ENCODE measurements around the gene DGKK.
A peak's percentile ranks its signal among the peaks of the same experiment; 100 is the strongest.

The DGKK gene

GRCh38 chrX:50452782-50453181 lies 17.8 kb downstream of the DGKK start:
- no peak for TF ChIP-seq CTCF (IDR thresholded peaks at IDR 0.05; ENCODE audit: insufficient read depth, low read depth, low read length, missing control alignments)
- no peak overlapping the region for H3K4me3 ChIP-seq (ENCODE audit: low read depth, low read length)
- DNase-seq (ENCODE audit: low read depth): no peak

- no peak for TF ChIP-seq CTCF (IDR thresholded peaks at IDR 0.05; ENCODE audit: insufficient read depth, low read depth, low read length, missing control alignments)
- H3K4me3 ChIP-seq (ENCODE audit: low read depth, low read length): no peak overlapping the region
- DNase-seq (ENCODE audit: low read depth): no peak
Observed at GRCh38 chrX:50450324-50450723, 20.3 kb downstream of the DGKK start.

GRCh38 chrX:50448565-50448964 lies 22.1 kb downstream of the DGKK start:
- no peak overlapping the region for H3K4me3 ChIP-seq (ENCODE audit: low read depth, low read length)
- peak; percentile 10 for DNase-seq (ENCODE audit: low read depth)
- peak; percentile 6 for TF ChIP-seq CTCF (IDR thresholded peaks at IDR 0.05; ENCODE audit: insufficient read depth, low read depth, low read length, missing control alignments)

GRCh38 chrX:50447535-50447934 lies 23.1 kb downstream of the DGKK start:
- TF ChIP-seq CTCF (IDR thresholded peaks at IDR 0.05; ENCODE audit: insufficient read depth, low read depth, low read length, missing control alignments): no peak
- DNase-seq (ENCODE audit: low read depth): no peak

GRCh38 chrX:50442426-50443116 lies 28.1 kb downstream of the DGKK start:
- no peak for TF ChIP-seq CTCF (IDR thresholded peaks at IDR 0.05; ENCODE audit: insufficient read depth, low read depth, low read length, missing control alignments)
- no peak for DNase-seq (ENCODE audit: low read depth)
- no peak overlapping the region for H3K4me3 ChIP-seq (ENCODE audit: low read depth, low read length)

More at GRCh38 chrX:50447535-50447934, 23.1 kb downstream of the DGKK start:
- H3K4me3 ChIP-seq (ENCODE audit: low read depth, low read length): no peak overlapping the region

GRCh38 chrX:50436797-50437196 lies 33.8 kb downstream of the DGKK start:
- DNase-seq (ENCODE audit: low read depth): no peak
- no peak for TF ChIP-seq CTCF (IDR thresholded peaks at IDR 0.05; ENCODE audit: insufficient read depth, low read depth, low read length, missing control alignments)
- no peak overlapping the region for H3K4me3 ChIP-seq (ENCODE audit: low read depth, low read length)

- TF ChIP-seq CTCF (IDR thresholded peaks at IDR 0.05; ENCODE audit: insufficient read depth, low read depth, low read length, missing control alignments): no peak
- no peak overlapping the region for H3K4me3 ChIP-seq (ENCODE audit: low read depth, low read length)
- no peak for DNase-seq (ENCODE audit: low read depth)
Observed at GRCh38 chrX:50432829-50433289, 37.8 kb downstream of the DGKK start.

All from GM12865 (cell line).